ENCODE results near the gene ZC3H10.

Gene ZC3H10

GRCh38 chr12:56082967-56083366 lies 35.1 kb upstream of the ZC3H10 start:
- Histone ChIP-seq H3K4me1 (ENCODE audit: control insufficient read depth, insufficient read depth, low read length) (peaks cover 6% of the 10 kb centered on the region), H3K4me2 (ENCODE audit: low read length) (no peak overlapping the region), H3K36me3 (ENCODE audit: insufficient read depth, low read length) (no peaks in the 10 kb centered on the region), H3K9ac (ENCODE audit: low read depth, low read length) (no peak overlapping the region), H3K4me3 (ENCODE audit: low read length) (no peak overlapping the region), H3K27me3 (ENCODE audit: control insufficient read depth, insufficient read depth, low read length) (peaks cover 27% of the 10 kb centered on the region), H3K9me3 (replicated peaks; ENCODE audit: low read length) (no peaks in the 10 kb centered on the region)

GRCh38 chr12:56084958-56085543 lies 33.0 kb upstream of the ZC3H10 start:
- Histone ChIP-seq H3K27me3 (ENCODE audit: control insufficient read depth, insufficient read depth, low read length) (peaks cover 32% of the 10 kb centered on the region), H3K9me3 (replicated peaks; ENCODE audit: low read length) (no peaks in the 10 kb centered on the region), H3K4me1 (ENCODE audit: control insufficient read depth, insufficient read depth, low read length) (peaks cover 5% of the 10 kb centered on the region), H3K4me3 (ENCODE audit: low read length) (no peak overlapping the region), H3K4me2 (ENCODE audit: low read length) (no peak overlapping the region), H3K36me3 (ENCODE audit: insufficient read depth, low read length) (no peaks in the 10 kb centered on the region), H3K9ac (ENCODE audit: low read depth, low read length) (no peak overlapping the region)

GRCh38 chr12:56086096-56086495 lies 32.0 kb upstream of the ZC3H10 start:
- Histone ChIP-seq H3K9ac (ENCODE audit: low read depth, low read length) (no peak overlapping the region), H3K4me2 (ENCODE audit: low read length) (no peak overlapping the region), H3K4me1 (ENCODE audit: control insufficient read depth, insufficient read depth, low read length) (no peaks in the 10 kb centered on the region), H3K9me3 (replicated peaks; ENCODE audit: low read length) (no peaks in the 10 kb centered on the region), H3K36me3 (ENCODE audit: insufficient read depth, low read length) (no peaks in the 10 kb centered on the region), H3K4me3 (ENCODE audit: low read length) (no peak overlapping the region), H3K27me3 (ENCODE audit: control insufficient read depth, insufficient read depth, low read length) (peaks cover 30% of the 10 kb centered on the region)

- H3K9ac ChIP-seq (ENCODE audit: low read depth, low read length) = no peak overlapping the region
- H3K9me3 ChIP-seq (replicated peaks; ENCODE audit: low read length) = no peaks in the 10 kb centered on the region
- H3K27me3 ChIP-seq (ENCODE audit: control insufficient read depth, insufficient read depth, low read length) = peaks cover 31% of the 10 kb centered on the region
- H3K4me3 ChIP-seq (ENCODE audit: low read length) = no peak overlapping the region
- H3K4me1 ChIP-seq (ENCODE audit: control insufficient read depth, insufficient read depth, low read length) = no peaks in the 10 kb centered on the region
- no peak overlapping the region for H3K4me2 ChIP-seq (ENCODE audit: low read length)
- no peaks in the 10 kb centered on the region for H3K36me3 ChIP-seq (ENCODE audit: insufficient read depth, low read length)
Measured at GRCh38 chr12:56086608-56087007, 31.5 kb upstream of the ZC3H10 start.

- Histone ChIP-seq H3K9me3 (replicated peaks; ENCODE audit: low read length) (no peaks in the 10 kb centered on the region), H3K4me2 (ENCODE audit: low read length) (no peak overlapping the region), H3K4me3 (ENCODE audit: low read length) (no peak overlapping the region), H3K4me1 (ENCODE audit: control insufficient read depth, insufficient read depth, low read length) (no peaks in the 10 kb centered on the region), H3K36me3 (ENCODE audit: insufficient read depth, low read length) (no peaks in the 10 kb centered on the region), H3K27me3 (ENCODE audit: control insufficient read depth, insufficient read depth, low read length) (peaks cover 27% of the 10 kb centered on the region), H3K9ac (ENCODE audit: low read depth, low read length) (no peak overlapping the region)
Measured at GRCh38 chr12:56087220-56087619, 30.8 kb upstream of the ZC3H10 start.

GRCh38 chr12:56097738-56098137 lies 20.3 kb upstream of the ZC3H10 start:
- H3K4me2 ChIP-seq (ENCODE audit: low read length) = no peak overlapping the region
- H3K27me3 ChIP-seq (ENCODE audit: control insufficient read depth, insufficient read depth, low read length) = peaks cover 38% of the 10 kb centered on the region
- H3K4me1 ChIP-seq (ENCODE audit: control insufficient read depth, insufficient read depth, low read length) = no peaks in the 10 kb centered on the region
- H3K9me3 ChIP-seq (replicated peaks; ENCODE audit: low read length) = no peaks in the 10 kb centered on the region
- H3K36me3 ChIP-seq (ENCODE audit: insufficient read depth, low read length) = no peaks in the 10 kb centered on the region
- no peak overlapping the region for H3K4me3 ChIP-seq (ENCODE audit: low read length)
- no peak overlapping the region for H3K9ac ChIP-seq (ENCODE audit: low read depth, low read length)

GRCh38 chr12:56098592-56098991 lies 19.5 kb upstream of the ZC3H10 start:
- Histone ChIP-seq H3K4me1 (ENCODE audit: control insufficient read depth, insufficient read depth, low read length) (peaks cover 8% of the 10 kb centered on the region), H3K9ac (ENCODE audit: low read depth, low read length) (no peak overlapping the region), H3K4me2 (ENCODE audit: low read length) (no peak overlapping the region), H3K9me3 (replicated peaks; ENCODE audit: low read length) (no peaks in the 10 kb centered on the region), H3K4me3 (ENCODE audit: low read length) (no peak overlapping the region), H3K27me3 (ENCODE audit: control insufficient read depth, insufficient read depth, low read length) (peaks cover 30% of the 10 kb centered on the region), H3K36me3 (ENCODE audit: insufficient read depth, low read length) (no peaks in the 10 kb centered on the region)

GRCh38 chr12:56099787-56100186 lies 18.3 kb upstream of the ZC3H10 start:
- no peak overlapping the region for H3K9ac ChIP-seq (ENCODE audit: low read depth, low read length)
- H3K9me3 ChIP-seq (replicated peaks; ENCODE audit: low read length) = no peaks in the 10 kb centered on the region
- H3K4me3 ChIP-seq (ENCODE audit: low read length) = no peak overlapping the region
- H3K4me2 ChIP-seq (ENCODE audit: low read length) = no peak overlapping the region
- H3K27me3 ChIP-seq (ENCODE audit: control insufficient read depth, insufficient read depth, low read length) = peaks cover 30% of the 10 kb centered on the region
- no peaks in the 10 kb centered on the region for H3K36me3 ChIP-seq (ENCODE audit: insufficient read depth, low read length)
- H3K4me1 ChIP-seq (ENCODE audit: control insufficient read depth, insufficient read depth, low read length) = peaks cover 9% of the 10 kb centered on the region

- peaks cover 18% of the 10 kb centered on the region for H3K27me3 ChIP-seq (ENCODE audit: control insufficient read depth, insufficient read depth, low read length)
- H3K4me3 ChIP-seq (ENCODE audit: low read length) = no peak overlapping the region
- peaks cover 15% of the 10 kb centered on the region for H3K4me1 ChIP-seq (ENCODE audit: control insufficient read depth, insufficient read depth, low read length)
- no peaks in the 10 kb centered on the region for H3K9me3 ChIP-seq (replicated peaks; ENCODE audit: low read length)
- H3K4me2 ChIP-seq (ENCODE audit: low read length) = no peak overlapping the region
- no peaks in the 10 kb centered on the region for H3K36me3 ChIP-seq (ENCODE audit: insufficient read depth, low read length)
- no peak overlapping the region for H3K9ac ChIP-seq (ENCODE audit: low read depth, low read length)
Measured at GRCh38 chr12:56101045-56101444, 17.0 kb upstream of the ZC3H10 start.

GRCh38 chr12:56102683-56103065 lies 15.4 kb upstream of the ZC3H10 start:
- Histone ChIP-seq H3K4me2 (ENCODE audit: low read length) (peak overlapping the region; percentile 86), H3K4me3 (ENCODE audit: low read length) (no peak overlapping the region), H3K36me3 (ENCODE audit: insufficient read depth, low read length) (peaks cover 11% of the 10 kb centered on the region), H3K4me1 (ENCODE audit: control insufficient read depth, insufficient read depth, low read length) (peaks cover 21% of the 10 kb centered on the region), H3K9ac (ENCODE audit: low read depth, low read length) (no peak overlapping the region), H3K27me3 (ENCODE audit: control insufficient read depth, insufficient read depth, low read length) (peaks cover 2% of the 10 kb centered on the region), H3K9me3 (replicated peaks; ENCODE audit: low read length) (no peaks in the 10 kb centered on the region)

GRCh38 chr12:56103066-56103711 lies 14.9 kb upstream of the ZC3H10 start:
- H3K4me3 ChIP-seq (ENCODE audit: low read length) = peak overlapping the region; percentile 97
- peak overlapping the region; percentile 82 for H3K9ac ChIP-seq (ENCODE audit: low read depth, low read length)
- H3K4me2 ChIP-seq (ENCODE audit: low read length) = peak overlapping the region; percentile 86
- no peaks in the 10 kb centered on the region for H3K9me3 ChIP-seq (replicated peaks; ENCODE audit: low read length)
- peaks cover 21% of the 10 kb centered on the region for H3K4me1 ChIP-seq (ENCODE audit: control insufficient read depth, insufficient read depth, low read length)
- H3K36me3 ChIP-seq (ENCODE audit: insufficient read depth, low read length) = peaks cover 17% of the 10 kb centered on the region
- H3K27me3 ChIP-seq (ENCODE audit: control insufficient read depth, insufficient read depth, low read length) = no peaks in the 10 kb centered on the region

- Histone ChIP-seq H3K27me3 (ENCODE audit: control insufficient read depth, insufficient read depth, low read length) (no peaks in the 10 kb centered on the region), H3K4me2 (ENCODE audit: low read length) (peak overlapping the region; percentile 86), H3K36me3 (ENCODE audit: insufficient read depth, low read length) (peaks cover 22% of the 10 kb centered on the region), H3K4me1 (ENCODE audit: control insufficient read depth, insufficient read depth, low read length) (peaks cover 21% of the 10 kb centered on the region), H3K9me3 (replicated peaks; ENCODE audit: low read length) (no peaks in the 10 kb centered on the region), H3K4me3 (ENCODE audit: low read length) (peak overlapping the region; percentile 97), H3K9ac (ENCODE audit: low read depth, low read length) (peak overlapping the region; percentile 82)
Measured at GRCh38 chr12:56103823-56104108, 14.3 kb upstream of the ZC3H10 start.

Measured in skeletal muscle satellite cell (primary cell).